NCI-H82 treated with DMSO at 0.1 percent for 48 hours (cell line): ENCODE data around the gene RAF1.

Experiments
- DNase-seq: peaks from one replicate; lab custom pipeline; 2025; ENCODE audit not compliant: unreplicated experiment; lab: John Stamatoyannopoulos, UW

Gene RAF1

DNA sequence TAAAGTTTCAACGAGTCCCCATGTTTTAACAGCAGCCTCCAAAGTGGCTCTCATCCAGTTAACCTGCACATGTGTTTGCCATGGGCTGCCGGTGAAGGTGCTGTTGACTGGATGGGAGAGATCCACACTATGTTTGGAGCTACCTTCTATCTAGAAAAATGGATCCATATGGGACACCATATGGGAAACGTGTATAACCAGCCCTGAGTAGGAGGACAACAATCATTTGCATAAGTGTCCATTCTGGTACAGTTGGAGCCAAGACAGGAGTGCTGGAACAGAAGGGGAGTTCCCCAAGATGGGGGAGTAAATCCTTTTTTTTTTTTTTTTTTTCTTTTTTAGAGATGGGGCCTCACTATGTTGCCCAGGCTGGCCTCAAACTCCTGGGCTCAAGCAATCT lies 70.4 kb downstream of the RAF1 start:
- no peak for DNase-seq

GRCh38 chr3:12591997-12592715 lies 71.8 kb downstream of the RAF1 start:
- no peak for DNase-seq

DNA sequence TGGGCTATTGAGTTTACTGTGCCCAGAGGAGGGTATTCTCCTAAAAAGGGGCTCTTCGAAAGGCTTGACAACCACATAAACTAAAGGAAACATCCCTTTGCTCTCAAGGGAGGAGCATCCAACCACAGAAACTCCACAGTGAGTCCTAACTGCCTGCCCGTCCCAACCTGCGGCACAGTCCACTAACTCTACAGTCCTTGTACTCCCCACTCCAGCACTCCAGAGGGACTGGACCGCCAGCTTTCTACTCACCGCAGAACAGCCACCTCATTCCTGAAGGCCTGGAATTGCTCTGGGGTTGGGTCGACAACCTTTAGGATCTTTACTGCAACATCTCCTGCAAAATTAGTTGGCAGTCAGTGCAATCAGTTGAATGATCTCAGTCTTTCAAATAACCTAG lies 72.5 kb downstream of the RAF1 start:
- no peak for DNase-seq

DNA sequence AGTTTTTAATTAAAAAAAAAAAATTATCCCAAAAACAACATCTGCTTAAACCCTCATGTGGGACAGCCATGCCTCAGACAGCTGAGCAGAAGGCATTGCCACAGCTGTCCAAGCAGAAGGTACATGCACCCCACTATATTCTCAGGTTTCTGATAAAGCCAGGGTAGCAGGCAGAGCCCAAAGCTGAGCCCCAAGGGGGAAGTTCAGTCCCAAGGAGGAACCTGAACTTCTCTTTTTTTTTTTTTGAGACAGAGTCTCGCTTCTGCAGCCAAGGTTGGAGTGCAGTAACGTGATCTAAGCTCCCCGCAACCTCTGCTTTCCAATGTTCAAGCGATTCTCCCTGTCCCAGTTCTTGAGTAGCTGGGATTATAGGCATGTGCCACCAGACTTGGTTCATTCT lies 73.8 kb downstream of the RAF1 start:
- DNase-seq = no peak

- DNase-seq = no peak
These were observed 75.6 kb downstream of the RAF1 start for GRCh38 chr3:12588039-12589009.

DNA sequence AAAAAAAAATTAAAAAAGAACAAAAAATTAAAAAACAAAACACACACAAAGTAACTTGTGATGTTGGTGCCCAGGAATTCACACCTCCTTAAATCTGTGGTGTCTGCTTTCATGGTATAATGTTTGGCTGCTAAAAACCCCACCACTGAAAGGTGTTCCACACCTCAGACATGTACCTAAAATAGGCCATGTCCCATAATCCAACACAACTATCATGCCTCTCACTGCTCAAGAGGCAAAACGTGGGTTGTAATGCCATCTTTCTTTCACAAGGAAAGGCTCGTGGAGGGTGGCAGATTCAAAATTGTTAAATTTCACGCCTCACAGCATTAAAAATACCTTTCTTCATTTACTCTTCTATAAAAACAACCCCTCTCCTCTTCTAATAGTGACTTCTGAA lies 77.5 kb downstream of the RAF1 start:
- DNase-seq = no peak

GRCh38 chr3:12585970-12586369 lies 77.9 kb downstream of the RAF1 start:
- no peak for DNase-seq

- DNase-seq = no peak
These were observed 78.7 kb downstream of the RAF1 start for GRCh38 chr3:12585181-12585580.

GRCh38 chr3:12584083-12584482 lies 79.8 kb downstream of the RAF1 start:
- DNase-seq = no peak

DNA sequence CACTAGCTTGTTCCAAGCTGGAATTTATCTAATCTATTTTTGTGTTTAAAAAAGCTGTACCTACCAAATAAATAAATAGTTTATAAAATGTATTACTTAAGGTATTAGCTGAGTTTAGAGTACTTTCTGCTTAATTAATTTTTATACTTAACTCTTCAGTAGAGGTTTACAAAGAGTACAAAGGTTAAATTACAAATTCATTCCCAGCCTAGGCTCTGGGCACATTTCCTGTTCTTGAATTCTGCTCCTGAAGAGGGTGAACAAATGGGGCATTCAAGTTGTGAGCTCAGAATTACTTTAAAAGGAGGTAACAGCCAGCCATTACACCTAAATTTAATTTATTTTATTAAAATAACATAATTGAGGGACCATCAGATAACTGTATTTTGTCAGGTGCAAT lies 80.6 kb downstream of the RAF1 start:
- DNase-seq = no peak

DNA sequence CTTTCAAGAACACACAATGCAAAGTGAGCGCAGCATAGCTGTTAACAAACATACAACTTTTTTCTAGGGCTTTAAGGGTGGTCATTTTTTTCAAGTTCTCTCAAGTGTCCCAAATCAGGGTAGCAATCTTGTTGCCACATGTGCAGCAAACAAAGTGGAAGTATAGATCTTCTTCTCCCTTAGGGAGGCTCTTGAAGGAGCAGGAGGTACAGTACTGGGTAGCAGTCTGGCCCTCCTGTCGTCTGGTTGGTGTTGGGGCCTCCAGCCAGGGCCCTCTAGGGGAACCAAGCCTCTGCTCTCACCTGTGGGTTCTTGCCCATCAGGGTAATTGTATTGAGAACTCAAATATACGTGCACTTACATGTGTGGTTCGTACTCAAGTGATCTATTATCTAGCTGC lies 81.2 kb downstream of the RAF1 start:
- DNase-seq = no peak

DNA sequence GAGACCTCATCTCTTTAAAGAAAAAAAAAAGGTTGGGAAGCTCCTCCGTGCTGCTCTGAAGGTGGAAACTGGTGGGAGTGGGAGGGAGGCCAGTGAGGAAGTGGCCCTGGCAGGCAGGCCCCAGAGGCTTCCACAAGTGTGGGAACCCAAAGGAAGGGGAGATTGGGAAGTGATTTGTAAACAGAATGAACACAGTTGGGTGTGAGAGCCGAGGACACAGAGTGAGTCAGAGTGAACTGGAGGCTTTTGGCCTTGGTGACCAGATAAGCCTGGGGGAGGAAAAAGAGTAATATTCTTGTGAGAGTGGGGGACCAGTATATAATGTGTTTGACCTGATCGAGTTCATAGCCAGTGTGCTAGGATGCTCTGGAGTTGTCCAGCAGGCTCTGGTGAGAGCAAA lies 84.0 kb downstream of the RAF1 start:
- DNase-seq = no peak

- DNase-seq = no peak
These were observed 84.5 kb downstream of the RAF1 start for GRCh38 chr3:12579456-12579855.

- no peak for DNase-seq
These were observed 85.2 kb downstream of the RAF1 start for GRCh38 chr3:12578742-12579141.

DNA sequence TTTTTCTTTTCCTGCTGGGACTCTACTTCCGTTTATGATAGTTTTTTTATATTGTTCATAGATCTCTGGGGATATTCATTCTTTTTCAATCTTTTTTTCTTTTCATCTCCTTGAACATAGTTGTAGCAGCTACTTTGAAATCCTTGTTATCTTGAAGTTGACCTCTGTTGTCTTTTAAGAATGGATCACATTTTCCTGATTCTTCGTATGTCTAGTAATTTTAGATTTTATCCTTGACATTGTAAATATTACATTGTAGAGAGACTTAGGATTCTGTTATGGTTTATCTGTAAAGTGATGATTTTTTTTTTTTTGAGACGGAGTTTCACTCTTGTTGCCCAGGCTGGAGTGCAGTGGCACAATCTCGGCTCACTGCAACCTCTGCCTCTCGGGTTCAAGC lies 86.5 kb downstream of the RAF1 start:
- no peak for DNase-seq

- no peak for DNase-seq
These were observed 89.3 kb downstream of the RAF1 start for GRCh38 chr3:12574661-12575060.

DNA sequence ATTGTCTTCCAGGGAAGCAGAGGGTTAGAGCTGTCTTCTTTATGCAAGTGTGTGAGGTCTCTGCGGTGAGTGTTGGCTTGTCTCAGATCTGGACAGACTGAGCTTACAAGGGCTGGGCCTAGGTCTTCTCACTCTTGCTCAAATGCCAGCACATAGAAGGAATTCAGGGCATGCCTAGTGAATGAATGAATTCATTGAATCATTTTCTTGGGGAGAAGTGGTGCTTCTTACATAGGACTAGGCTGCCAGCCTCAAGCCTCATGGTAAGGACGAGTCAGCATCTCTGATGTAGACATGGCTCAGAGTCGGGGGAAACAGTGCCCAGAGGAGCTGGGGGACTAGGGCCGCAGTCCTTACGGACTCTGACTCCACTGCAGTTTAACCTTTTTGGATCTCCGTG lies 89.8 kb downstream of the RAF1 start:
- no peak for DNase-seq

GRCh38 chr3:12571986-12572385 lies 91.9 kb downstream of the RAF1 start:
- DNase-seq = no peak

DNA sequence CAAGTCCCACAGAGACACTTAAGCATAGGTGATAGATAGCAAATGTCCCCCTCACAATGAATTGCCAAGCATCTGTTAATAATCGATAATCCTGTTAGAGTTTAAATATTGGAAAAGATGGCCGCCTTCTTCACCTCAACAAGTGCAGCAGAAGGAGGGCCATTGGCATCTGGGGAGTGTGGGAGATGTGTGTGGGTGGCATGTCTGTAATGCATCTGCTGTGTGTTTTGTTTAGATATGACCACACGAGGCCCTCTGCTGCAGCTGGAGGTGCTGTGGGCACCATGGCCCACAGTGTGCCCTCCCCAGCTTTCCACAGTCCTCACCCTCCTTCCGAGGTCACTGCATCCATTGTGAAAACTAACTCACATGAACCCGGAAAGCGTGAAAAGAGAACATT lies 94.1 kb downstream of the RAF1 start:
- no peak for DNase-seq

DNA sequence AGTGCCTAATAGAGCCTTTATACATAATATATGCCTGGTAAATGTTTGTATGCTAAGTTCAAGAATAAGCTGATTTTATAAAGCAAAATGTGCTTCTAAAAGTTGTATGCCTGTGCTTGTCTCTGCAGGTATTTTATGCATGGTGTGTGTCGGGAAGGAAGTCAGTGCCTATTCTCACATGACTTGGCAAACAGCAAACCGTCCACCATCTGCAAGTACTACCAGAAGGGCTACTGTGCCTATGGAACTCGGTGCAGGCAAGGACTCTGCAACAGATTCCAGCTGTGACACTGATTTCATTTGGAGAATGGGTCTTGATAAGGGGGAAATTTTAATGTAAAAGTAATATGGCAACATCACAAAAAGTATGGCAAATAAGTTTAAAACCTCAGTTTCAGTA lies 95.2 kb downstream of the RAF1 start:
- DNase-seq = no peak

GRCh38 chr3:12566976-12567375 lies 96.9 kb downstream of the RAF1 start:
- no peak for DNase-seq

DNA sequence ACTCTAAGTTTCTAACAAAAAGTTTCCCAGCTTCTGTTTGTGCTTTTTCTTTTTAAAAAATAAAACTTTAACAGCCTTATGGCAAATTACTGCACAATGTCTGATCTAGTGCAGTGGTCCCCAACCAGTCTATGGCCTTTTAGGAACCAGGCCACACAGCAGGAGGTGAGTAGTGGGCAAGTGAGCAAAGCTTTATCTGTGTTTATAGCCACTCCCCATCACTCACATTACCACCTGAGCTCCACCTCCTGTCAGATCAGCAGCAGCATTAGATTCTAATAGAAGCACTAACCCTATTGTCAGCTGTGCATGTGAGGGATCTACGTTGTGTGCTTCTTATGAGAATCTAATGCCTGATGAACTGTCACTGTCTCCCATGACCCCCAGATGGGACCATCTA lies 101.5 kb downstream of the RAF1 start:
- DNase-seq = no peak
